NCI-H2107 treated with DMSO at 0.1 percent for 48 hours (cell line): ENCODE results near the gene LRRC51.
"Not testable (repeated sequence)": the region's sequence is repeated elsewhere in the genome, so short reads cannot be mapped to it uniquely, and the experiment has no call there.

Experiments used
- DNase-seq: peaks from one replicate; lab custom pipeline; 2025; ENCODE audit not compliant: unreplicated experiment; lab: John Stamatoyannopoulos, UW

LRRC51 gene

GRCh38 chr11:72138821-72139390 is 58.3 kb downstream of the LRRC51 start:
- no peak for DNase-seq

GRCh38 chr11:72139500-72139899 is 58.9 kb downstream of the LRRC51 start:
- no peak for DNase-seq

GRCh38 chr11:72140661-72141060 is 60.0 kb downstream of the LRRC51 start:
- DNase-seq, result no peak

GRCh38 chr11:72141066-72141465 is 60.4 kb downstream of the LRRC51 start:
- no peak for DNase-seq

- not testable (repeated sequence) for DNase-seq
Measured at GRCh38 chr11:72142086-72142485, 61.4 kb downstream of the LRRC51 start.

GRCh38 chr11:72142543-72142942 is 61.9 kb downstream of the LRRC51 start:
- not testable (repeated sequence) for DNase-seq

GRCh38 chr11:72144807-72145565 is 64.3 kb downstream of the LRRC51 start:
- DNase-seq, result no peak
